HG03108 (cell line): ENCODE measurements around the gene ITIH5.

ENCODE experiments used
- ATAC-seq: cut with Tn5 transposase; IDR thresholded peaks from one replicate; pipeline ENCODE4 v1.9.1; 2021; ENCODE audit warnings: moderate library complexity; ENCODE audit not compliant: unreplicated experiment

ITIH5 gene

GRCh38 chr10:7635408-7636125 lies 31.2 kb downstream of the ITIH5 start:
- no peak for ATAC-seq

GRCh38 chr10:7634142-7634894 lies 32.4 kb downstream of the ITIH5 start:
- ATAC-seq, result no peak

DNA sequence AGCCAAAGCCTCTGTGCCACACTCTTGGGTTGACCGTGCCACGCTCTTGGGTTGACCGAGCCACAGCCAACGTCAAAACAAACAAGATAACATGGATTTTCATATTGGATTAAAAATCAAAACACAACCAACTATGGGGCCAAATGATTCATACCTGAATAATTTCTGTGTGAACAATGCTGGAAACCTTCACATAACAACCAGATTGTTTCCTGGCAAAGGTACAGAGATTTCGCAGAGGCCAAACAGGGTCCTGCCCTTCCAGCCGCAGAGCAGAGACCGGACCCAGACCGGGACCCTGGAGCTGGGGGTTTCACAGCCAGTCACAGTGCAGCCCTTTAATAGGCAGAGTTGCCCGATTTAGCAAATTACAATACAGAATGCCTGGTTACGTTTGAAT lies 40.5 kb downstream of the ITIH5 start:
- ATAC-seq, result no peak

GRCh38 chr10:7625836-7626235 lies 40.9 kb downstream of the ITIH5 start:
- no peak for ATAC-seq

- ATAC-seq, result no peak
Measured at GRCh38 chr10:7625009-7625408, 41.8 kb downstream of the ITIH5 start.

- no peak for ATAC-seq
Measured at GRCh38 chr10:7622969-7623368, 43.8 kb downstream of the ITIH5 start.

GRCh38 chr10:7618461-7618860 lies 48.3 kb downstream of the ITIH5 start:
- no peak for ATAC-seq

- ATAC-seq, result no peak
Measured at GRCh38 chr10:7611909-7612308, 54.9 kb downstream of the ITIH5 start.

GRCh38 chr10:7610651-7611389 lies 55.9 kb downstream of the ITIH5 start:
- ATAC-seq, result no peak

GRCh38 chr10:7610026-7610425 lies 56.7 kb downstream of the ITIH5 start:
- ATAC-seq, result no peak

DNA sequence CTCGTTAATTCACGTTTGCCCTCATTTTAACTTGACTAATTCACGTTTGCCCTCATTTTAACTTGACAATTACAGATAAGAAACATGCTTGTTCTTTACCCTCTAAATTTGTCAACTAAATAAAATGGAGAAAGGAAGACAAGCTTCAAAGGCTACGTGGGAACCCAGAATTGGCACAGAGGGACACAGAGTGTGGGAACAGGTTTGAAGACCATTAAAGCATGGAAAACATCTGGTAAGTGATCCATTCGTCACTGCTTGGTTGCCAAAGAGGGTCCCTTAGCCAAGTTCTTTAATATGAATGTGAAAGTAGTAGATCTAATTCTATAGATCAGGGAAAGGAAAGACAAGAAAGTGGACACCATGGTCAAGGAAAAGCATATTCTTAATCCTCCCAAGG lies 57.2 kb downstream of the ITIH5 start:
- no peak for ATAC-seq

- ATAC-seq, result no peak
Measured at GRCh38 chr10:7608001-7608400, 58.8 kb downstream of the ITIH5 start.

GRCh38 chr10:7606951-7607404 lies 59.8 kb downstream of the ITIH5 start:
- no peak for ATAC-seq

DNA sequence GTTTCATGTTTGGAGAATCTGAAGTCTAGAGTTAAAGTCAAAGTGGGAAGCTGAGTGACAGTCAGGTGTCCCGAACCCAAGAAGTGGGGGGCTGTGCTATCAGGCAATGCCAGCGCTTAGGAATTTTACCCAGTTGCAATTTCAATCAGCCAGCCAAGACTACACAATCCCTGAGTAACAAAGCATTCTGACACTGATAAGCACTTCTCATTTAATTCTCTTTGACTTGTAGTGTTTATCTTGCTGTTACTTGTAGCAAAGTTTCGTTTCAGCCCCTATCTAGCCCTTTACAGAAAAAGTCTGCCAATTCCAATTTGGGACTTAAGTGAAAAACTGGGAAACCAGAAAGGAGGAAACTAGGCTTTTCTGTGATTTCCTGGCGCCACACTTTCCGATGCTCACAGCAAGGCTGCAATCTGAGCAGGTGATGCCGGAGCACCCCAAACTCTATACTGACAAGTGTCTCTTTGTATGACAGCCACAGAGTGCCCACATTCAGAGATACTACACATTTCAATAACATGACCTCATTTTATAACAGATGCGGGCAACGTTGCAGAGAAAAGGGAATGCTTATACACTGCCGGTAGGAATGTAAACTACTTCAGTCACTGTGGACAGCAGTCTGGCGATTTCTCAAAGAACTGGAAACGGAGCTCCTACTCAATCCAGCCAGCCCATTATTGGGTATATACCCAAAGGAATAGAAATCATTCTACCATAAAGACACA lies 61.0 kb downstream of the ITIH5 start:
- no peak for ATAC-seq

DNA sequence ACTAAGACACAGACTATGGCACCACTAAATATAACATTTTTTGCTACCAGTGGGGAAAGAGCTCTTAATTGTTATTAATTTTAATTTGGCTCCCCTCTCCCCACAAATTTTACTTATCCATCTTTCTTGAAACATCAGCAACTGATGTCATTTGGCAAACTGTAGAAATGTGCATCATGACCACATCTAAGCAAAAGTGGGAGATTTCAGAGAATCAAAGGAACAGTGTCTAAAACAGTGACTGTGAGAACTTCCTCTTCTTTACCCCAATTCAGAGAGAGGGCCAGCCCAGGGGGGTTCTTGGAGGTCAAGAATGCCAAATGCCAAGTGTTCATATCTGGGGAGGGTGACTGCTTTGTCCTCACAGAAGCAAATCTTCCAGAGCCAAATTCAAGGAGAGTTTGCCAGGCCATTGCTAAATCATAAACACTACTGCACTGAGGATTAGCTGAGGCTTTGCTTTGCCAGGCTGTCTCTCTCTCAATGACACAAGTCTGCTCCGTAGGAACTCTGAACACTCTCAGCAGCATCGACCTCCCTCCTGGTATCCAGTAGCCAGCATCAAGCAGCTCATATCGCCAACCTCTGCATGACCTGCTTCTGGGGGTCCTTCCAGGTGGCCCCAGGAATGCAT lies 65.6 kb downstream of the ITIH5 start:
- ATAC-seq, result no peak

- no peak for ATAC-seq
Measured at GRCh38 chr10:7598771-7599170, 68.0 kb downstream of the ITIH5 start.

DNA sequence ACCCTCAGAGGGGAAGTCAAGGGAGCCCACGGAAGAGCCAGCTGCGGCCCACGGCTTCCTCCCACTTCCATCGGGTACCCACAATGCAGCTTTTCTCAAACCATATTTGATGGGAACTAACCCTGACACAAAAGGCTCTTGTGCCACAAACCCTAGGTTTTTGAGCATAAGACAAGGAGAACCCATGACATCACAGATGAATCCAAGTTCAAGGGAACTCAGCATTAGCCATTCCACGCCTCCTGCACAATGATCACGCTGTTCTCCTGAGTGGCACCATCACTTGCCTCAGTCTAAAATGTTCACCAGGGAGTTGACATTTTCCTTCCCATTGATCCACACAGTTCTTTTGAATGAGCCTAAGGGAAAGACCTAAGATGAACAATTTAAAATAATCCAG lies 70.4 kb downstream of the ITIH5 start:
- ATAC-seq, result no peak

- no peak for ATAC-seq
Measured at GRCh38 chr10:7593905-7594304, 72.9 kb downstream of the ITIH5 start.

- no peak for ATAC-seq
Measured at GRCh38 chr10:7593063-7593462, 73.7 kb downstream of the ITIH5 start.

- ATAC-seq, result no peak
Measured at GRCh38 chr10:7592627-7593026, 74.1 kb downstream of the ITIH5 start.

- ATAC-seq, result no peak
Measured at GRCh38 chr10:7590271-7590670, 76.5 kb downstream of the ITIH5 start.
